ENCODE results near the gene GFPT1. TPM values are rescaled to one million over a fixed set of nuclear protein-coding genes. Genes with fewer than 3 reads are reported as not detected.

The GFPT1 gene
- total RNA-seq, 3 donors from 2014 or later (not counting 1 experiment from before 2014, with no cell fraction given), result 13.9 to 16.4 (median 15.0) TPM

DNA sequence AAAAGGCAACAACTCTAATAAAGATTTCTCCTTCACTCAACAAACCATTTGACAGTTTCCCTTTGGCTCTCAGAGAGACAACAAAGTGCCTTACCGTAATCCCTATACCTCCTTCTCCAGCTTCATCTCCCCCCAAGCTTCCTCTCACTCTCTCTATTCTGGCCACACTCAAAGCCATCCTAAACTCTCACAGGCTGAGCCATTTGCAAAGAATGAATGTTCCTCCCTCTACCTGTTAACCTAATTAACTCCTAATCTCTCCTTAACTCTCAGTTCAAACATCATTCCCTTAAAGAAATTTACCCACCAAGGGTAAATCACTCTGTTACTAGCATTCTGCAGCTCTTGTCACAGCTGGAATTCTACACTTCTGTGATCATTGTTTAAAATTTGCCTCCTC is 38.2 kb downstream of the GFPT1 start:
- Histone ChIP-seq H3K9me3 (ENCODE audit: control insufficient read depth, insufficient read depth, low read length) (no peaks in the 10 kb centered on the region), H3K4me1 (ENCODE audit: control insufficient read depth, insufficient read depth, low read length) (no peaks in the 10 kb centered on the region), H3K4me3 (ENCODE audit: low read length) (no peak overlapping the region), H3K36me3 (ENCODE audit: control insufficient read depth, insufficient read depth, low read length) (peaks cover 57% of the 10 kb centered on the region), H3K27ac (ENCODE audit: low read length) (no peak overlapping the region), H3K27me3 (ENCODE audit: control insufficient read depth, insufficient read depth, low read length) (no peaks in the 10 kb centered on the region)
- no peak for ATAC-seq
- no peak for DNase-seq
- H3K4me1 Mint-ChIP-seq, result no peaks in the 10 kb centered on the region
- H3K9me3 Mint-ChIP-seq, result no peaks in the 10 kb centered on the region
- TF ChIP-seq, protein P1, sequence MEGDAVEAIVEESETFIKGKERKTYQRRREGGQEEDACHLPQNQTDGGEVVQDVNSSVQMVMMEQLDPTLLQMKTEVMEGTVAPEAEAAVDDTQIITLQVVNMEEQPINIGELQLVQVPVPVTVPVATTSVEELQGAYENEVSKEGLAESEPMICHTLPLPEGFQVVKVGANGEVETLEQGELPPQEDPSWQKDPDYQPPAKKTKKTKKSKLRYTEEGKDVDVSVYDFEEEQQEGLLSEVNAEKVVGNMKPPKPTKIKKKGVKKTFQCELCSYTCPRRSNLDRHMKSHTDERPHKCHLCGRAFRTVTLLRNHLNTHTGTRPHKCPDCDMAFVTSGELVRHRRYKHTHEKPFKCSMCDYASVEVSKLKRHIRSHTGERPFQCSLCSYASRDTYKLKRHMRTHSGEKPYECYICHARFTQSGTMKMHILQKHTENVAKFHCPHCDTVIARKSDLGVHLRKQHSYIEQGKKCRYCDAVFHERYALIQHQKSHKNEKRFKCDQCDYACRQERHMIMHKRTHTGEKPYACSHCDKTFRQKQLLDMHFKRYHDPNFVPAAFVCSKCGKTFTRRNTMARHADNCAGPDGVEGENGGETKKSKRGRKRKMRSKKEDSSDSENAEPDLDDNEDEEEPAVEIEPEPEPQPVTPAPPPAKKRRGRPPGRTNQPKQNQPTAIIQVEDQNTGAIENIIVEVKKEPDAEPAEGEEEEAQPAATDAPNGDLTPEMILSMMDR (IDR thresholded peaks at IDR 0.05), result no peak
- peaks cover 24% of the 10 kb centered on the region for H3K36me3 Mint-ChIP-seq
- H3K27ac Mint-ChIP-seq, result no peak overlapping the region
- H3K4me3 Mint-ChIP-seq, result no peak overlapping the region
- H3K27me3 Mint-ChIP-seq (ENCODE audit: low read depth in 2 of 2), result no peaks in the 10 kb centered on the region
- WGBS (ENCODE audit: insufficient coverage), result 94% methylated on average over 1 of the region's 1 CpG
- intact Hi-C loops (cut with micrococcal nuclease), result no loop called here

DNA sequence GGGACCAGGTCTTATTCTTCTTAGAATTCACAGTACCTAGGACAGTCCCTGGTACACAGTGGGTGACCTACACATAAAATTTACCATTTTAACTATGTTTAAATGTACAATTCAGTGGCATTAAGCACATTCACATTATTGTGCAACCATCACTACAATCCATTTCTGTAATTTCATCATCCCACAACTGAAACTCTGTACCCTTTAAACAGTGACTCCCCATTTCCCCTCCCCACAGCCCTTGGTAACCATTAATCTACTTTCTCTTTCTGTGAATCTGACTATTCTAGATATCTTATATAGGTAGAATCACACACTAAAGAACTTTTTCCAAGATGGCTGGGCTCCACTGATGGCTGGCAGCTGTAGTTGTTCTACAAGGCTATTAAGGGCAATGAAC is 41.6 kb downstream of the GFPT1 start:
- H3K9me3 Mint-ChIP-seq, result no peaks in the 10 kb centered on the region
- H3K27me3 ChIP-seq (ENCODE audit: control insufficient read depth, insufficient read depth, low read length), result no peaks in the 10 kb centered on the region
- TF ChIP-seq, protein P1 (IDR thresholded peaks at IDR 0.05), result no peak
- peaks cover 40% of the 10 kb centered on the region for H3K36me3 Mint-ChIP-seq
- H3K27ac Mint-ChIP-seq, result no peak overlapping the region
- H3K27me3 Mint-ChIP-seq (ENCODE audit: low read depth in 2 of 2), result no peaks in the 10 kb centered on the region
- ATAC-seq (no peak), DNase-seq (no peak)
- intact Hi-C loops (cut with micrococcal nuclease), result no loop called here
- H3K36me3 ChIP-seq (ENCODE audit: control insufficient read depth, insufficient read depth, low read length), result peaks cover 83% of the 10 kb centered on the region
- no peak overlapping the region for H3K4me3 ChIP-seq (ENCODE audit: low read length)
- no peaks in the 10 kb centered on the region for H3K4me1 ChIP-seq (ENCODE audit: control insufficient read depth, insufficient read depth, low read length)
- no peak overlapping the region for H3K27ac ChIP-seq (ENCODE audit: low read length)
- H3K4me1 Mint-ChIP-seq, result no peaks in the 10 kb centered on the region
- no peak overlapping the region for H3K4me3 Mint-ChIP-seq
- H3K9me3 ChIP-seq (ENCODE audit: control insufficient read depth, insufficient read depth, low read length), result no peaks in the 10 kb centered on the region

DNA sequence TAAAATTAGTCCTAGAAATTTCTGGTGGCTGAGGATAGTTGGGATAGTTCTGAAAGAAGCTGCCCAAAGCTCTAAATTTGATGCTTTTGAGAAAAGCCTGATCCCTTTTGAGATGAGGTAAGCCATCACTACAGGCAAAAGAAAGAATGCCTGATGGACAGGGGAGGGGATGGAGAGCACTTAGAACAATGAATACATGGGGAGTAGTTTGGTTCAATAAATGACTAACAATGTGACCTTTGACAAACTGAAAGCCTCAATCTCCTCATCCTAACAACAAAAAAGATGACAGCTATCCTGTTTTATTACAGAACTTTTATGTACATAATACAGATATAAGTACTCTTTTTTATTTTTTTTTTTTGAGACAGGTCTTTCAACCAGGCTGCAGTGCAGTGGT is 42.7 kb downstream of the GFPT1 start:
- Mint-ChIP-seq H3K27ac (no peak overlapping the region), H3K4me3 (no peak overlapping the region), H3K9me3 (no peaks in the 10 kb centered on the region), H3K36me3 (peaks cover 32% of the 10 kb centered on the region), H3K27me3 (ENCODE audit: low read depth in 2 of 2) (no peaks in the 10 kb centered on the region), H3K4me1 (no peaks in the 10 kb centered on the region)
- TF ChIP-seq, protein P1 (IDR thresholded peaks at IDR 0.05), result no peak
- ATAC-seq, result no peak
- no peak overlapping the region for H3K27ac ChIP-seq (ENCODE audit: low read length)
- H3K9me3 ChIP-seq (ENCODE audit: control insufficient read depth, insufficient read depth, low read length), result no peaks in the 10 kb centered on the region
- H3K4me3 ChIP-seq (ENCODE audit: low read length), result no peak overlapping the region
- H3K36me3 ChIP-seq (ENCODE audit: control insufficient read depth, insufficient read depth, low read length), result peaks cover 79% of the 10 kb centered on the region
- H3K27me3 ChIP-seq (ENCODE audit: control insufficient read depth, insufficient read depth, low read length), result no peaks in the 10 kb centered on the region
- no peaks in the 10 kb centered on the region for H3K4me1 ChIP-seq (ENCODE audit: control insufficient read depth, insufficient read depth, low read length)
- DNase-seq, result no peak
- intact Hi-C loops (cut with micrococcal nuclease), result no loop called here

DNA sequence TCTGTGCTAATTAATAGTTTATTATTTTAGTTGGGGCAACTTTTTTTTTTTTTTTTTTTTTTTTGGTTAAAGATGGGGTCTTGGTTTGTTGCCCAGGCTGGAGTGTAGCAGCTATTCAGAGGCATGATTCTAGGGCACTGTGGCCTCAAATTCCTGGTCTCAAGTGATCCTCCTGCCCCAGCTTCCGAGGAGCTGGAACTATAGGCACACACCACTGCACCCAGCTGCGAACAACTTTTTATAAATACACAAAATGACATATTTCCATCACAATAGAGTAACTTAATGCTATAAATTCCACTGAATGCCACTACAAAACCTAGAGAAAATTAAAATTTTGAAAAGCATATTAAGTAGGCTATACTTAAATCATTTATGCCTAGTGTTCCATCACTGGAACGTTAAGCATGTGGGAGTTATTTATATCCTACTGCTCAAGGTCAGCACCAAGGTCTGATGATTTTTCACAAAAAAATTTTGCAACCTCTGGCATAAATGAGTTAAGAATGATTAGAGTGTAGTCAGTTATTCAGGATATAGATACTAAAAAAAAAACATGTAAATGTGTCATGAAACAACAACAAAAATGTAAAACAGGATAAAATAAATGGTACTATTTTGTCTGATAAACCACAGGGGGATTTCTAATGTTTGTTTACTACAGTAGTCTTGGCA is 46.8 kb downstream of the GFPT1 start:
- no peaks in the 10 kb centered on the region for H3K27me3 ChIP-seq (ENCODE audit: control insufficient read depth, insufficient read depth, low read length)
- Mint-ChIP-seq H3K4me3 (no peak overlapping the region), H3K27ac (no peak overlapping the region), H3K27me3 (ENCODE audit: low read depth in 2 of 2) (no peaks in the 10 kb centered on the region), H3K4me1 (no peaks in the 10 kb centered on the region), H3K36me3 (peaks cover 16% of the 10 kb centered on the region), H3K9me3 (no peaks in the 10 kb centered on the region)
- WGBS (ENCODE audit: insufficient coverage), result 74% methylated on average over 3 of the region's 3 CpGs
- no peak overlapping the region for H3K4me3 ChIP-seq (ENCODE audit: low read length)
- no peaks in the 10 kb centered on the region for H3K4me1 ChIP-seq (ENCODE audit: control insufficient read depth, insufficient read depth, low read length)
- H3K36me3 ChIP-seq (ENCODE audit: control insufficient read depth, insufficient read depth, low read length), result peaks cover 67% of the 10 kb centered on the region
- H3K27ac ChIP-seq (ENCODE audit: low read length), result no peak overlapping the region
- ATAC-seq (no peak), DNase-seq (no peak)
- intact Hi-C loops (cut with micrococcal nuclease), result no loop called here
- TF ChIP-seq, protein P1 (IDR thresholded peaks at IDR 0.05), result no peak
- no peaks in the 10 kb centered on the region for H3K9me3 ChIP-seq (ENCODE audit: control insufficient read depth, insufficient read depth, low read length)
